Left ventricle myocardium inferior (tissue), 1 donor: ENCODE data around the gene RASA3. TPM values are rescaled to one million over a fixed set of nuclear protein-coding genes. Genes with fewer than 3 reads are reported as not detected.
"Not testable (repeated sequence)": the region's sequence is repeated elsewhere in the genome, so short reads cannot be mapped to it uniquely, and the experiment has no call there.

ENCODE experiments used
- DNase-seq: peaks from one replicate; pipeline ENCODE4 v3.0.0-alpha.2; 2020
- H3K27ac ChIP-seq: fragments of 200-600 bp; replicated peaks from 2 replicates; pipeline ENCODE4 v1.8.0; 2021
- H3K27me3 ChIP-seq: fragments of 200-600 bp; 2 replicates; pipeline ENCODE4 v1.8.0; 2021; ENCODE audit warnings: low read depth
- H3K36me3 ChIP-seq: fragments of 200-600 bp; 2 replicates; pipeline ENCODE4 v1.8.0; 2021
- H3K4me1 ChIP-seq: fragments of 200-600 bp; 2 replicates; pipeline ENCODE4 v1.8.0; 2021
- H3K4me3 ChIP-seq: fragments of 200-600 bp; 2 replicates; pipeline ENCODE4 v1.8.0; 2021; ENCODE audit warnings: mild to moderate bottlenecking, moderate library complexity
- H3K9me3 ChIP-seq: fragments of 200-600 bp; replicated peaks from 2 replicates; pipeline ENCODE4 v1.8.0; 2021
- intact Hi-C: fragments of 100-400 bp; cut with micrococcal nuclease; formaldehyde crosslinking; loops from one replicate; pipeline ENCODE4 v1.11.0; 2022
- total RNA-seq: library from RNA; stranded (reverse); fragmentation: NEBNext Ultra II Directional; extraction: Animal tissue kit (Norgen Biotek cat#: 25700); gene quantifications from one replicate; pipeline ENCODE4 v1.2.1, GENCODE V29; 2021
- TF ChIP-seq, protein P1 (sequence below): fragments of 200-600 bp; IDR thresholded peaks from 2 replicates; pipeline ENCODE4 v1.8.0; 2021; ENCODE audit warnings: antibody characterized with exemption, mild to moderate bottlenecking, borderline replicate concordance
- donor health status: DM: no; HTN: yes; CAD: no; lungs with severe emphysema.

The RASA3 gene
- total RNA-seq, 1 donor from 2014 or later = 9.5 TPM

DNA sequence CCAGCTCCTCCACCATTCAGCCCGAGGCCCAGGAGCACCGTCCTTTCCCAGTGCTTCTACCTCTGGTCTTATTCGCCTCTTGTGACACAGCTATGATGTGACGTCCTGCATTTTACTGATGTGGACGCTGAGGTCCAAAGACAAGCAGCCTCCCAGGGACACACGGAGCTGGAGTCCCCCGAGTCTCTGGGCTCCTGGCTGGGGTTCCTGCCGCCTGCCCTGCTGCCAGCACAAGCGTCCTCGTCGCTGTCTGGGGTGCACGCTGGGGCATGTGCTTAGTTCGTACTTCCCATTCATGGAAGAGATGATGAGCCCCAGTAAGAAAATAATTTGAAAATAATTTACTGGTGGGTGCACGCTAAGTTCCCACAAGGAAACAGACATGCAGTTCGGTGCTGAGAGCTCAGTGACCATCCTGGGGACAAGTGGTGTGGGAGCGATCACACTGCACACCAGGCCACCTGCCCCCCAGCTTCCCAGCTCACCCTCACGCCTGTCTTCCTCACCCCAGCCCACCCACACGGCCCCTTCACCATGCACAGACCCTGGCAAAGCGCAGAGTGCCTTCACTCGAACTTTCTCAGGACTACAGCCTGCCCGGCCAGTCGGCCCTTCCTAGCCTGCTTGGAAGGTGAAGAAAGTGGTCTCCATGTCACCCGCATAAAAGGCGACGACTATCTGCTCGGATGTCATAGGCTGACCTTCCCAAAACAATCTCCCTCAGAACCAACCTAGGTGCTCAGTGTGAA, 32.4 kb upstream of the RASA3 start:
- Histone ChIP-seq H3K36me3 (no peaks in the 10 kb centered on the region), H3K9me3 (no peaks in the 10 kb centered on the region), H3K27ac (no peak overlapping the region), H3K4me1 (peaks cover 25% of the 10 kb centered on the region), H3K4me3 (no peak overlapping the region), H3K27me3 (peaks cover 57% of the 10 kb centered on the region)
- TF ChIP-seq, protein P1, sequence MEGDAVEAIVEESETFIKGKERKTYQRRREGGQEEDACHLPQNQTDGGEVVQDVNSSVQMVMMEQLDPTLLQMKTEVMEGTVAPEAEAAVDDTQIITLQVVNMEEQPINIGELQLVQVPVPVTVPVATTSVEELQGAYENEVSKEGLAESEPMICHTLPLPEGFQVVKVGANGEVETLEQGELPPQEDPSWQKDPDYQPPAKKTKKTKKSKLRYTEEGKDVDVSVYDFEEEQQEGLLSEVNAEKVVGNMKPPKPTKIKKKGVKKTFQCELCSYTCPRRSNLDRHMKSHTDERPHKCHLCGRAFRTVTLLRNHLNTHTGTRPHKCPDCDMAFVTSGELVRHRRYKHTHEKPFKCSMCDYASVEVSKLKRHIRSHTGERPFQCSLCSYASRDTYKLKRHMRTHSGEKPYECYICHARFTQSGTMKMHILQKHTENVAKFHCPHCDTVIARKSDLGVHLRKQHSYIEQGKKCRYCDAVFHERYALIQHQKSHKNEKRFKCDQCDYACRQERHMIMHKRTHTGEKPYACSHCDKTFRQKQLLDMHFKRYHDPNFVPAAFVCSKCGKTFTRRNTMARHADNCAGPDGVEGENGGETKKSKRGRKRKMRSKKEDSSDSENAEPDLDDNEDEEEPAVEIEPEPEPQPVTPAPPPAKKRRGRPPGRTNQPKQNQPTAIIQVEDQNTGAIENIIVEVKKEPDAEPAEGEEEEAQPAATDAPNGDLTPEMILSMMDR = no peak
- intact Hi-C loops = no loop called here
- no peak for DNase-seq

DNA sequence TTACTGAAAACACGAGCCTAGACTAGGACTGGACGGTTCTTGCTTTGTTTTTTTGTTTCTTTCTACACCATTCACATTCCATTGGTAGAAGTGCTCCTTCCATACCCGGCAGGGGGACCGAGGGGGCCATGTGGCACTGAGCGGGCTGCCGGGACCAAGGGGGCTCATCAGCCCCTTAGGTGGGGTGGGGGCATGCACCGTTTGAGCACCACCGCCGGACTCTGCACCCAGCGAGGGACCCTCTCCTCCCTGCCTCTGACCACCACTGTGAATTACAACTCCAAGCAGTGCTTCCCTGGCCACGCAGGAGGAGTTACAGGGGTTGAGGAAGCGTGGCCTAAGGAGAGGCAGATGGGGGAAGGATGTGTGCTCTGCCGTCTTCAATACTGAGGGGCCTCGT, 31.6 kb upstream of the RASA3 start:
- H3K27ac ChIP-seq = no peak overlapping the region
- H3K4me1 ChIP-seq = peaks cover 25% of the 10 kb centered on the region
- peaks cover 57% of the 10 kb centered on the region for H3K27me3 ChIP-seq
- no peak for DNase-seq
- TF ChIP-seq, protein P1 = no peak
- no peaks in the 10 kb centered on the region for H3K9me3 ChIP-seq
- no peak overlapping the region for H3K4me3 ChIP-seq
- no peaks in the 10 kb centered on the region for H3K36me3 ChIP-seq
- intact Hi-C loops = no loop called here

DNA sequence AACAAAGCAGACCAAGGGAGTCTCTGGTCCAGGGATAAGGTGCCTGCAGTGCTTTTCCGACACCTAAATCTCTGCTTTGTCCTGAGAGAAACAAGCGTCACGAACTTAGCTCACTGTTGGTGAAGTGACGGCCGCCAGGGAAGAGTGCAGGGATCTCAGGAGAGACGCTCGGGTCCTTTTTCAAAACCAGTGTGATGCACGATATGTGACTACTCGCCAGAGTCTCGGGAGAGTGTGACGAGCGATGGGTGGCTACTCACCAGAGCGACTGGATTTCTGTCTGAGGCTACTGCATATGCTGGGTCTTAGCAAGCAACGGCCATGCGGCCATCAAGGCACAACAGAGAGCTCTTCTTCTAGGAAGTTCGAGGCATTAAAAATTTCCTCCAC, 30.1 kb upstream of the RASA3 start:
- Histone ChIP-seq H3K27ac (no peak overlapping the region), H3K4me3 (no peak overlapping the region), H3K36me3 (no peaks in the 10 kb centered on the region), H3K9me3 (no peaks in the 10 kb centered on the region), H3K4me1 (peaks cover 25% of the 10 kb centered on the region), H3K27me3 (peaks cover 67% of the 10 kb centered on the region)
- DNase-seq = no peak
- intact Hi-C loops = no loop called here
- TF ChIP-seq, protein P1 = no peak

DNA sequence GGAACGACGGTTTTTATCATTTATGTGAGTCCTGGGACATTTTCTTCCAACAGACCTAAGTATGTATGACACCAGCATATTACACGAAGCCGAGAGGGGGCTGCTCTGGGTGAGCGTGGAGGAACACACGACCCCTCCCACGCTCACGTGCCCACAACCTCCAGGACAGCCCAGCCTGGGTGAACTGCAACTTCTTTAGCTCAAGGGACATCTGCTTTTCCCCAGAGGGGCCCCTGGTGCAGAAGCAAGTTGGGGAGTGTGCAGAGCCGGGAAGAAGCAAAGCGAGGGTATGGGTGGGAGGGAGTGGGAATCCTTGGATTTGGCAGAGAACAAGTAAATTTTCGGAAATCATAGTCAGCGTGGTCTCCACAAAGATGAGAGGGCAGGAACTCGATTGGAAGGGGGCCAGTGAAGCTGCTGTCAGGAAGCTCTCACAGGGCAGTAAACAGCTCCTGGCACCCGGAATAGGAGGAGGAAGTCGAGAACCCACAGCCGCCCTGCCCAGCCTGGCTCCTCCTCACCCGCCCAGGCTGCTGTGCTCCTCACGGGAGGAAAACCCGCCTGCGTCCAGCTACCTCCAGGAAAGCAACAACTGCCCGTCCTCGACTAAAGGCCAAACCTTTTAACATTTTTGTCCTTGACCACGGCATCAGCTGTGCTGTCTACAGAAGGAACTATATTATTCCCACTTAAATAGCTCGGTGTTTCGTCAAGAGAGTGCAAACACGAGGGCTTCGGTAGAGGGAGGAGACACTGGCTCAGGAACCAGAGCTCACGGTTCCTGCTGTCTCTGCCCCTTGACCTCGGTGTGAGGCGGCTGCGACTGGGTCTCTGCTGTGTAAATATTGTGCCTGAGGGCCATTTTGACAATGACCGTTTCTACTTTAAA, 29.5 kb upstream of the RASA3 start:
- peak; percentile 55 for DNase-seq
- Histone ChIP-seq H3K4me1 (peaks cover 21% of the 10 kb centered on the region), H3K27ac (no peak overlapping the region), H3K27me3 (peaks cover 67% of the 10 kb centered on the region), H3K36me3 (no peaks in the 10 kb centered on the region), H3K4me3 (no peak overlapping the region), H3K9me3 (no peaks in the 10 kb centered on the region)
- TF ChIP-seq, protein P1 = no peak
- intact Hi-C loops = no loop called here

DNA sequence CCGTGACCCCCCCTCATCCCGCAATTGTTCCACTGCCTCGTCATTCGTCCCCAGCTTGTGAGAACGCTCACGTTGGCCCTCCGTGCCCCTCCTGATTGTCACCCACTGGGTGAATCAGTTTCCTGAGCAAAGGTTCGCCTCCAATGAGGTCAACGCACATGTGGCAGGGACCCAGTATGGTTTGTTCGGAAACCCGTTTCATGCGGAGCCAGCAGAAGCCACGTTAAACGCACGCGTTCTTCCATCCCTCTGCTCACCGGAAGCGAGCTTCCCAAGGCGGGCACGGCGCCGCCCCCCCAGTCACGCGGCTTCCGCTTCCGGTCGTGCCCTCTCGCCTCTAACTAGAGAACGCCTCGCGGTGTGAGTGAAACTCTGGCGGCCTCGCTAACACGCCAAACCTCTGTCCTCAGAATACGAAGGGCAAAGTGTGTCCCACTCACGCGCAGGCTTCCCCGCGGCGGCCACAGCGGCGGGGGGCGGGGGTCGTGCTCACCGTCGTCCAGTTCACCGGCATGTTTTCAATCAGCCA, 28.7 kb upstream of the RASA3 start:
- Histone ChIP-seq H3K27me3 (peaks cover 63% of the 10 kb centered on the region), H3K27ac (no peak overlapping the region), H3K36me3 (no peaks in the 10 kb centered on the region), H3K4me1 (peaks cover 18% of the 10 kb centered on the region), H3K4me3 (no peak overlapping the region), H3K9me3 (no peaks in the 10 kb centered on the region)
- intact Hi-C loops = no loop called here
- TF ChIP-seq, protein P1 = no peak
- DNase-seq = no peak

DNA sequence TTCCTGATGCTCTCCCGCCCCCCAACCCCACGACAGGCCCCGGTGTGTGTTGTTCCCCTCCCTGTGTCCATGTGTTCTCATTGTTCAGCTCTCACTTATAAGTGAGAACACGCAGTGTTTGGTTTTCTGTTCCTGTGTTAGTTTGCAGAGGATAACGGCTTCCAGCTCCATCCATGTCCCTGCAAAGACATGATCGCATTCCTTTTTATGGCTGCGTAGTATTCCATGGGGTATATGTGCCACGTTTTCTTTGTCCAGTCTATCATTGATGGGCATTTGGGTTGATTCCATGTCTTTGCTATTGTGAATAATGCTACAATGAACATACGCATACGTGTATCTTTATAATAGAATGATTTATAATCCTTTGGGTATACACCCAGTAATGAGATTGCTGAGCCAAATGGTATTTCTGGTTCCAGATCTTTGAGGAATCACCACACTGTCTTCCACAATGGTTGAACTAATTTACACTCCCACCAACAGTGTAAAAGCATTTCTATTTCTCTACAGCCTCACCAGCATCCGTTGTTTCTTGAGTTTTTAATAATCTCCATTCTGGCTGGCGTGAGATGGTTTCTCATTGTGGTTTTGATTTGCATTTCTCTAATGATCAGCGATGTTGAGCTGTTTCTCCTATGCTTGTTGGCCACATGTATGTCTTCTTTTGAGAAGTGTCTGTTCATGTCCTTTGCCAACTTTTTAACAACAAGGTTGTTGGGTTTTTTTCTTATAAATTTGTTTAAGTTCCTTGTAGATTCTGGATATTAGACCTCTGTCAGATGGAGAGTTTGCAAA, 26.6 kb upstream of the RASA3 start:
- intact Hi-C loops, DNase-seq: not testable (repeated sequence)
- H3K4me1 ChIP-seq = peaks cover 12% of the 10 kb centered on the region

More for the DNA sequence above, 26.6 kb upstream of the RASA3 start:
- H3K27me3 ChIP-seq = peaks cover 43% of the 10 kb centered on the region
- H3K36me3 ChIP-seq, H3K4me3 ChIP-seq, H3K27ac ChIP-seq, H3K9me3 ChIP-seq: not testable (repeated sequence)
